ENCODE results near the gene TMEM198. TPM values are rescaled to one million over a fixed set of nuclear protein-coding genes. Genes with fewer than 3 reads are reported as not detected.

The TMEM198 gene
- polyA plus RNA-seq, 1 donor (not counting 4 experiments of a cell fraction or from before 2014, with no cell fraction given), result 0.81 TPM

- TF ChIP-seq CTCF (optimal IDR thresholded peaks at IDR 0.05 in 1 of 3, IDR thresholded peaks at IDR 0.05 in 1 of 3, conservative IDR thresholded peaks at IDR 0.05 in 1 of 3; ENCODE audit: extremely low read depth in 1 of 3, insufficient read depth in 2 of 3, low read length in 3 of 3), result no peak
- TF ChIP-seq EZH2 (IDR thresholded peaks at IDR 0.05; ENCODE audit: low read length), result no peak
- Histone ChIP-seq H3K9ac (ENCODE audit: control insufficient read depth, extremely low read depth, insufficient read depth, low read length) (no peak overlapping the region), H3K9me1 (ENCODE audit: control insufficient read depth, extremely low read depth, insufficient read depth, low read length) (no peaks in the 10 kb centered on the region), H3K9me3 (ENCODE audit: control insufficient read depth, low read depth, low read length) (no peaks in the 10 kb centered on the region), H3K4me1 (ENCODE audit: control insufficient read depth, extremely low read depth, insufficient read depth, low read length) (peaks cover 8% of the 10 kb centered on the region), H3K27ac (ENCODE audit: control insufficient read depth, insufficient read depth, low read length) (no peak overlapping the region), H3K36me3 (ENCODE audit: control insufficient read depth in 2 of 2, extremely low read depth in 1 of 2, insufficient read depth in 2 of 2, low read length in 2 of 2) (no peaks in the 10 kb centered on the region), H3K79me2 (ENCODE audit: control insufficient read depth, insufficient read depth, low read length) (no peaks in the 10 kb centered on the region), H3K27me3 (ENCODE audit: control insufficient read depth, extremely low read depth, insufficient read depth, low read length) (no peaks in the 10 kb centered on the region), H3K4me3 (ENCODE audit: control insufficient read depth in 2 of 3, extremely low read depth in 1 of 3, insufficient read depth in 2 of 3, low read depth in 1 of 3, low read length in 3 of 3) (no peak overlapping the region), H3K4me2 (ENCODE audit: control insufficient read depth, extremely low read depth, insufficient read depth, low read depth, low read length) (no peak overlapping the region), H2AFZ (ENCODE audit: control insufficient read depth, low read length) (no peak overlapping the region), H4K20me1 (ENCODE audit: control insufficient read depth, extremely low read depth, insufficient read depth, low read length) (no peaks in the 10 kb centered on the region)
- FAIRE-seq, result no peak
- no peak for DNase-seq (ENCODE audit: low read depth, low spot score)
- dilution Hi-C loops (cut with MboI; ENCODE audit: extremely low pct_ligation_motif_present, low sequenced_read_pairs), result no loop called here
Observed at GRCh38 chr2:219569041-219569440, 25.2 kb downstream of the TMEM198 start.

GRCh38 chr2:219569635-219570034 lies 25.8 kb downstream of the TMEM198 start:
- Histone ChIP-seq H3K27ac (ENCODE audit: control insufficient read depth, insufficient read depth, low read length) (no peak overlapping the region), H3K4me2 (ENCODE audit: control insufficient read depth, extremely low read depth, insufficient read depth, low read depth, low read length) (peak overlapping the region; percentile 75), H3K4me3 (ENCODE audit: control insufficient read depth in 2 of 3, extremely low read depth in 1 of 3, insufficient read depth in 2 of 3, low read depth in 1 of 3, low read length in 3 of 3) (no peak overlapping the region), H3K9me1 (ENCODE audit: control insufficient read depth, extremely low read depth, insufficient read depth, low read length) (no peaks in the 10 kb centered on the region), H3K4me1 (ENCODE audit: control insufficient read depth, extremely low read depth, insufficient read depth, low read length) (peaks cover 8% of the 10 kb centered on the region), H3K36me3 (ENCODE audit: control insufficient read depth in 2 of 2, extremely low read depth in 1 of 2, insufficient read depth in 2 of 2, low read length in 2 of 2) (no peaks in the 10 kb centered on the region), H3K9me3 (ENCODE audit: control insufficient read depth, low read depth, low read length) (no peaks in the 10 kb centered on the region), H4K20me1 (ENCODE audit: control insufficient read depth, extremely low read depth, insufficient read depth, low read length) (no peaks in the 10 kb centered on the region), H3K27me3 (ENCODE audit: control insufficient read depth, extremely low read depth, insufficient read depth, low read length) (no peaks in the 10 kb centered on the region), H2AFZ (ENCODE audit: control insufficient read depth, low read length) (no peak overlapping the region), H3K79me2 (ENCODE audit: control insufficient read depth, insufficient read depth, low read length) (no peaks in the 10 kb centered on the region), H3K9ac (ENCODE audit: control insufficient read depth, extremely low read depth, insufficient read depth, low read length) (no peak overlapping the region)
- TF ChIP-seq CTCF (optimal IDR thresholded peaks at IDR 0.05 in 1 of 3, IDR thresholded peaks at IDR 0.05 in 1 of 3, conservative IDR thresholded peaks at IDR 0.05 in 1 of 3; ENCODE audit: extremely low read depth in 1 of 3, insufficient read depth in 2 of 3, low read length in 3 of 3) (no peak), EZH2 (IDR thresholded peaks at IDR 0.05; ENCODE audit: low read length) (no peak)
- dilution Hi-C loops (cut with MboI; ENCODE audit: extremely low pct_ligation_motif_present, low sequenced_read_pairs), result no loop called here
- FAIRE-seq, result no peak
- no peak for DNase-seq (ENCODE audit: low read depth, low spot score)

All from keratinocyte (primary cell).